Stimulated activated naive CD4-positive, alpha-beta T cell treated with Interleukin-2 at 50 U/mL for 16 hours (primary cell): Measurements from ENCODE around the gene ZNF445.
A peak's percentile ranks its signal among the peaks of the same experiment; 100 is the strongest.
"Not testable (repeated sequence)": the region's sequence is repeated elsewhere in the genome, so short reads cannot be mapped to it uniquely, and the experiment has no call there.

Source experiments
- DNase-seq: peaks from one replicate; lab custom pipeline; 2025; lab: John Stamatoyannopoulos, UW

The ZNF445 gene

DNA sequence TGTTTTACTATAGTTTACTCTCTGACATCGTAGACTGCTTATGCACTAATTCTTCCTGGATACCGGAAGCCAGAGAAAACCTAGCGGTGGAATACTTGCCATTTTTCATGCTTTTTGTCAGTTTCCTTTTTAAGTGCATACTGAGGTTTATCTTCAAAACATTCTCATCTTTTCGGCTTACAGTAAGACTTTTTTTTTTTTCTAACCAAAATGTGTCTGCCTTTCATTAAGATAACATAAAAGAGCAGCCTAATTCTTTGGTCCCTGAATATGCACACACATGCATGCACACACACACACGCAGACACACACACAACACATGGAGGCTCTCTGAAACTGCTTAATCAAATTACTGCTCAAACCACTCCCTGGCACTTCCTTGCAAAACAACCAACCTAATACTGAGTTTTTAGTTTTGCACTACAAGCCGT lies 1.3 kb downstream of the ZNF445 start:
- DNase-seq: no peak

DNA sequence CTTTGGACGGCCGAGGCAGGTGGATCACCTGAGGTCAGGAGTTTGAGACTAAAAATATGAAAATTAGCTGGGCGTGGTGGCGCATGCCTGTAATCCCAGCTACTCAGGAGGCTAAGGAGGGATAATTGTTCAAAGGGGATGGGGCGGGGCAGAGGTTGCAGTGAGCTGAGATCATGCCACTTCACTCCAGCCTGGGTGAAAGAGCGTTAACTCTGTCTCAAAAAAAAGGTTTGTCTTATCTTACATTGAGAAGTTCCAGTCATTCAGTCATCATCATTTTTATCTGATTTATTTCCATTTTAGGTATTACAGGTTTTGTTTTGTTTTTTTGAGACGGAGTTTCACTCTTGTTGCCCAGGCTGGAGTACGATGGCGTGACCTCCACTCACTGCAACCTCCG lies 2.6 kb downstream of the ZNF445 start:
- DNase-seq: not testable (repeated sequence)

DNA sequence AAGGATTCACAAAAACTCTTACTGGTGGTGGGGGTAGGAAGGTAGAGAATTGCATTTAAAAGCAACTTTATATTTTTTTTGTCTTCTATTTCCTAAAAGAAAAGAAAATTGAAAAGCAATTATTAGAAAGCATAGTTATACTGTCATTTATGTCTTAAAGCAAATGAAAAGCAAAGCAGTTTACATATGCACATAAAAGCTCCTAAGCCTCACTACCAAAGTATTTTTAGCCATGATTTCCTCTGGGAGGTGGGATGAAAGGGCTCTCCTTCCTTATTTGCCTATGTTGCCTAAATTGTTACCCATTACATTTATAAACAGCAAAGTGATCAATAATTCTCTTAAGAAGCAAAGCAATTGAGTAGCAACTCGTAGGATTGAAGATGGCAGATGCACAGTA lies 7.0 kb downstream of the ZNF445 start:
- no peak for DNase-seq

- no peak for DNase-seq
Measured at GRCh38 chr3:44469914-44470313, 7.6 kb downstream of the ZNF445 start.

DNA sequence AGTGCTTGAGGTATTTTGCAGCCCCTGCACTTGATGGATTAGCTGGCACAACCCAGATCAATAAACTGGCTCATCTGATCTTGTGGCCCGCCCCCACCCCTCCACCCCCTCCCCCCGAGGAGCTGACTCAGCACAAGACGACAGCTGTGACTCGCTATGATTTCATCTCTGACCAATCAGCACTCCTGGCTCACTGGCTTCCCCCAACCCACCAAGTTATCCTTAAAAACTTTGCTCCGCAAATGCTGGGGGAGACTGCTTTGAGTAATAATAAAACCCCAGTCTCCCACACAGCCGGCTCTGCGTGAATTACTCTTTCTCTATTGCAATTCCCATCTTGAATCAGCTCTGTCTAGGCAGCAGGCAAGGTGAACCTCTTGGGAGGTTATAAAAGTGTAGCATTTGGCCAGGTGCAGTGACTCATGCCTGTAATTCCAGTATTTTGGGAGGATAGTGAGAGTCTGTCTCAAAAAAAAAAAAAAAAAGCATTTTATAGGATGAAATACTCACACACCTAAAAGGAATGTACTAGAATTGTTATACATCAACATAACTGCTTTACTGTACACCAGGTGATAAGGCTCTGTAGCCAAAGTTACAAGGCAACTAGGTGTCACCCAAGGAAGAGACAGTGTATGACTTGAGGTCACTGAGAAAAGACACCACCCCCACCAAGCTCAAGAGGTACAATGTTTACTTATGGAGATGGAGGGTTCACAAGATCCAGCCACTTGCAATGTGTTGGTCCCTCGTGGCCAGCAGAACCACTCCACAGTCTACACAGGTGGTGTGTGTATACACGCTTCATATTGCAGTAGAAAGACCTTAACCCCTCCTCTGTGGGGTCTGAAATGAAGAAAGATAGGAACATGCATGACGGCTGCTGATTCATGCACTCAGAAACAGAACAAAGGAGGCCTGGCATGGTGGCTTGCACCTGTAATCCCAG lies 8.6 kb downstream of the ZNF445 start:
- no peak for DNase-seq

- not testable (repeated sequence) for DNase-seq
Measured at GRCh38 chr3:44468099-44468537, 9.4 kb downstream of the ZNF445 start.

GRCh38 chr3:44467241-44467640 lies 10.2 kb downstream of the ZNF445 start:
- DNase-seq: no peak

GRCh38 chr3:44464920-44465319 lies 12.6 kb downstream of the ZNF445 start:
- not testable (repeated sequence) for DNase-seq

- DNase-seq: no peak
Measured at GRCh38 chr3:44464509-44464908, 13.0 kb downstream of the ZNF445 start.

GRCh38 chr3:44460050-44460449 lies 17.4 kb downstream of the ZNF445 start:
- DNase-seq: not testable (repeated sequence)

DNA sequence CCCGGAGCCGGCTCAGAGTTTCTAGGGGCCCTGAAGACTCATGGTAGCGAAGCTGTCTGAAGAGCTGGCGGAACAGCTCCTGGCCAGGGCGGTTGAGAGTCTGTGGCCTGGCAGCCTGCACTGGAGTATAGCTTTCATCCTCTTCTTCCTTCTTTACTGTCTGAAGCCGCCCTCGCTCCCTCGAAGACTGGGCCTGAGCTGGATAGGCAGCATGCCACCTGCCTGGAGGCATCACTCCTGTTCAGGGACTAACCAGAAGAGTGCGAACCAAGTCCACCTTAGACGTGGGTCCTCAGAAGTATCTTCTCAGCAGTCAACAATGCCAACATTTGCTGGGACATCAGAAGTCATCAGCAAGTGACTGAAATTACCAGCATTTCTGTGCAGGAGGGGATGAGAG lies 22.2 kb downstream of the ZNF445 start:
- no peak for DNase-seq

DNA sequence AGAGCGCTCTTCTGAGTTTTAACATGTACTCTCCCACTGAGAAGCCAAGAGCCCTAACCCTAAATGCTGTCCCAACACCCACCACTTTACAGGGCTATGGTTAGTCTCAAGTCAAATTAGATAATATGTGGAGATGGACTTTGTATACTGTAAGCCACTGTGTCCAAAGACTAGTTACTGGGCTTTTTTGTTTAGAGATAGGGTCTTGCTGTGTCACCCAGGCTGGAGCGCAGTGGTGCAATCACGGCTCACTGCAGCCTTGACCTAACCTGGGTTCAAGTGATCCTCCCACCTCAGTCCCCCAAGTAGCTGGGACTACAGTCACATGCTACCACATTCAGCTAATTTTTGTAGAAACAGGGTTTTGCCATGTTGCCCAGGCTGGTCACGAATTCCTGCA lies 23.2 kb downstream of the ZNF445 start:
- no peak for DNase-seq

GRCh38 chr3:44451441-44451840 lies 26.0 kb downstream of the ZNF445 start:
- DNase-seq: no peak

- no peak for DNase-seq
Measured at GRCh38 chr3:44446929-44447328, 30.5 kb downstream of the ZNF445 start.

- no peak for DNase-seq
Measured at GRCh38 chr3:44445786-44446185, 31.7 kb downstream of the ZNF445 start.

DNA sequence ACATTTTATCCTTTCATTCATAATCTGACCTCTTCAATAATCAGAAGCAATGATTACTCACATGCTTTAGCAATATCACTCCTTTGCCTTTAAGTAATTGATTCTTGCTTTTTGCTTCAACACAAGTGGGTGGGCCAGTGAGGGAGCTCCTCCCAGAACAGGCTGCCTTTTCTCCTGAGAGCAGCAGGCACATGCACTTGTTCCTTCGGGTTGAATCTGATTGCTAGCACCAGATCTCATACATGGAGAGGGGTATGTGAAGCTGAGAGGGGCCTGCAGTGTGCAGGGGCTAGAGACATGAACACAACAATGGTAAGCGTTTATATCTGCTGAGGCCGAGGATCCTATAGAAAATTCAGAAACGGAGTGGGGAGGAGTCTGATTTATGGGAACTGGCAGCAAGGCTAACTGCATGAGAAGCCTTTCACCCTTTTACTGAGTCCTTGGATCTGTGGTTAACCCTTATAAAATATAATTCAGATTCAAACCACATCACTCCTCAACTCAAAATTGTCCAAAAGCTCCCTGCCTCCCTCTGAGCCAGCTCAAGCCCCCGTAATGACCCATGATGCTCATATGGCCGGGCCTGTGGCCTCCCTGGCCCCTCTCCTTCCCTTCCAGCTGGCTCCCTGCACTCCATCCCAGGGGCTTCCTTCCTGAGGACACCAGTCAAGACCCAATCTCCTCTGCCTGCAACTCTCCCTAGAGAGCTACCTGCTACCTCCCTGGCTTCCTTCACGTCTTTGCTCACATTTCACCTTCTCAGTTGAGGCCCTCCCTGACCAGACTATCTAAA lies 32.4 kb downstream of the ZNF445 start:
- DNase-seq: no peak

DNA sequence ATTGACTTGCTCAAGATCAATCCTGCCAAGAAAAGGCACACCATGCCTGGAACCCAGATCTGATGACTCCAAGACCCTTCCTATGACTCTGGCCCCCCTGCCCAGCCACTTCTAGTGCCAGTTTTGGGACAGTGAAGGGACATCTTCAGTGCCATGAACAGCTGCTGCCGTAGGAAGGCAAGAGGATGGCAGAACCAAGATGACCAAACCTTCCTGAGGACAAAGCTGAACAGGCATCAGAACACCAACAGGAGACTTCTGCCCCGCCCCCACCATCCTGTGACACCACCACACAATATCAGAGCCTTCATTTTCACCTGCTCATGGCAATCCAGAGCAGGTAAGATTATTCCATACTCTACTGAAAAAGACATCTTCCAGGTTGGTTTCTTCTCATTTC lies 33.0 kb downstream of the ZNF445 start:
- DNase-seq: no peak

DNA sequence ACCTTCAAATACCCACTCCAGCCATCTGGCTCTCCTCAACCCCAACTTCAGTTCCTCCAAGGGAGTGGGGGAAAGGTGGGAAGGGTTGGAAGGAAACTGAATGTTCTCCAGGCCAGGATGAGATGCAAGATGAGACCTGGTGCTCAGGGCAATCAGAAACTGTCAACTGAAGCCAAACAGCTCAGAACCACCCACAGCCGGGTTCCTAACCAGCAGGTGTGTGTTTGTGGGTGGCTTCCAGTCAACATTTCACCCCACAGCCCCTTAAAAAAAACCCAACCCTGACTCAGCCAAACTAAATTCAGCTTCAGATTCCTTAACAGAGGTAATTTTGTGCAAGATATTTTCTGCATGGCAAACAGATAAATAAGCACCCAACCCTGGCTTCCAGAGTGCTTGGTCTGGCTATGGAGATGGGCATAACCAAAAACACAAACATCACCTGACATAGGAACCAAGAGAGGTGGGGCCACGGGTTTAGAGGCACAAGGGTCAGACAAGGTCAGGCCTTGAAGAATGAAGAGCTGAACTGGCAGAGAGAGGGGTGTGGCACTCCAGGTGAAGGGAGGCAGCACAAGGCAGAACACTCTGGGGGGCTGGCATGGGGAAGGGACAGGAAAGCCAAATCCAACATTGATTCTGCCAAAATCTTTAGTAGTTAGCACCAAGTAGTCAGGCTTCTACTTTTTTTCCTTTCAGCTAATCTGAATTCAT lies 34.7 kb downstream of the ZNF445 start:
- no peak for DNase-seq

- peak; percentile 64 for DNase-seq
Measured at GRCh38 chr3:44439499-44440295, 37.8 kb downstream of the ZNF445 start.

DNA sequence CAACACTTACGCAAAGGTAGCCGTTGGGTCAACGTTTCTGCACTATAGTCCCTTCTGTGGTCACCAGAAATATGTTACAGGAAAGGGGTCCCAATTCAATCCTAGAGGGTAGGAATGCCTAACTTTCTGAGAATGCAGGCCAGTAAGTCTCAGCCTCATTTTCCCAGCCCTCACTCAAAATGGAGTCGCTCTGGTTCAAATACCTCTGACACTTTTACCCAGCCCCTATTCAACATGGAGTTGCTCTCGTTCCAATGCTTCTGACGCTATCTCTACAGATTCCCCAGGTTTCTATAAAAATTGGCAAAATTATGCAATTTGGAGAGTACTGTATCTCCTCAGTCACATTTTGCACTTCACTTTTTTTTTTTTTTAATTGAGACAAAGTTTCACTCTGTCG lies 39.7 kb downstream of the ZNF445 start:
- DNase-seq: no peak

- no peak for DNase-seq
Measured at GRCh38 chr3:44436181-44436580, 41.3 kb downstream of the ZNF445 start.
